ELF-1 (cell line): ENCODE data around the gene TBC1D4.
"Not testable (repeated sequence)": the region's sequence is repeated elsewhere in the genome, so short reads cannot be mapped to it uniquely, and the experiment has no call there.

Experiments used
- DNase-seq: peaks from one replicate; pipeline ENCODE4 v3.0.0-alpha.2; 2016; ENCODE audit warnings: low read depth, low spot score

The TBC1D4 gene

GRCh38 chr13:75285310-75285709 is 196.7 kb downstream of the TBC1D4 start:
- no peak for DNase-seq

GRCh38 chr13:75279834-75280369 is 202.1 kb downstream of the TBC1D4 start:
- peak; percentile 7 for DNase-seq

DNA sequence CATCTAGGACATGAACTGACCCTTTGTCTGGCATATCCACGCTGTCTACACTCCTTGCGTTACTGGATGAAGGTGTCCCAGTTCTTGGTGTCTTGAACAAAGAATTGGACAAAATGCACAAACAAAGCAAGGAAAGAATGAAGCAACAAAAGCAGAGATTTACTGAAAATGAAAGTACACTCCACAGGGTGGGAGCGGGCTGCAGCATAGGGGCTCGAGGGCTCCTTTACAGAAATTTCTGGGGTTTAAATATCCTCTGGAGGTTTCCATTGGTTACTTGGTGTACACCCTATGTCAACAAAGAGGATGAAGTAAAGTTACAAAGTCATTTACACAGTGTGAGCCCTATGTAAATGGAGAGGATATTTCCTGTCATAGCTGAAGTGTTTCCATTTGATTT is 208.3 kb downstream of the TBC1D4 start:
- DNase-seq = not testable (repeated sequence)

- no peak for DNase-seq
Observed at GRCh38 chr13:75271846-75272245, 210.1 kb downstream of the TBC1D4 start.

DNA sequence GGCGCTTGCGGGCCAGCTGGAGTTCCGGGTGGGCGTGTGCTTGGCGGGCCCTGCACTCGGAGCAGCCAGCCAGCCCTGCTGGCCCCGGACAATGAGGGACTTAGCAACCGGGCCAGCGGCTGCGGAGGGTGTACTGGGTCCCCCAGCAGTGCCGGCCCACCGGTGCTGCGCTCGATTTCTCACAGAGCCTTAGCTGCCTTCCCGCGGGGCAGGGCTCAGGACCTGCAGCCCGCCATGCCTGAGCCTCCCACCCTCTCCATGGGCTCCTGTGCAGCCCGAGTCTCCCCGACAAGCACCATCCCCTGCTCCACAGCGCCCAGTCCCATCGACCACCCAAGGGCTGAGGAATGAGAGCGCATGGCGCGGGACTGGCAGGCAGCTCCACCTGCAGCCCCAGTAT is 213.5 kb downstream of the TBC1D4 start:
- DNase-seq = not testable (repeated sequence)

- no peak for DNase-seq
Observed at GRCh38 chr13:75264611-75265010, 217.4 kb downstream of the TBC1D4 start.

GRCh38 chr13:75263741-75264407 is 218.1 kb downstream of the TBC1D4 start:
- DNase-seq = no peak

GRCh38 chr13:75258159-75258782 is 223.7 kb downstream of the TBC1D4 start:
- no peak for DNase-seq

GRCh38 chr13:75256922-75257321 is 225.0 kb downstream of the TBC1D4 start:
- DNase-seq = no peak

- no peak for DNase-seq
Observed at GRCh38 chr13:75255653-75256052, 226.3 kb downstream of the TBC1D4 start.

- no peak for DNase-seq
Observed at GRCh38 chr13:75255147-75255546, 226.8 kb downstream of the TBC1D4 start.

DNA sequence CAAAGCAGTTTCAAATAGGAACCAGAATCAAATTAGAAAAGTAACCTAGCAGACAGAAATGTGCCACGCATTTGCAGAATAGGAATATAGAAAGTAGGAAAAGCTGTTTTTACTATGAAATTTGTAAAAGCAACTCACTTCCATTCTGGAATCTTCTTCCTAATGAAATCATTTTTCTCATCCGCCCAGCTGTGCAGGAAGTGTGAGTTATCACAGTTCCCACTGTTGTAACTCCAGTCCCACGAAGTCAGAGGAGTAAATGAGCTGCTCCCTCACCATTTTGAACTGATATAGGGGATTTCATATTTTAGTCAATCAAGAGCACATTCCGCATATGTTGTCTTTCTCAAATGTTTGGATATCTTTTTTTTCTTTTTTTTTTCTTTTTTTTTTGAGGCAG is 230.8 kb downstream of the TBC1D4 start:
- no peak for DNase-seq

DNA sequence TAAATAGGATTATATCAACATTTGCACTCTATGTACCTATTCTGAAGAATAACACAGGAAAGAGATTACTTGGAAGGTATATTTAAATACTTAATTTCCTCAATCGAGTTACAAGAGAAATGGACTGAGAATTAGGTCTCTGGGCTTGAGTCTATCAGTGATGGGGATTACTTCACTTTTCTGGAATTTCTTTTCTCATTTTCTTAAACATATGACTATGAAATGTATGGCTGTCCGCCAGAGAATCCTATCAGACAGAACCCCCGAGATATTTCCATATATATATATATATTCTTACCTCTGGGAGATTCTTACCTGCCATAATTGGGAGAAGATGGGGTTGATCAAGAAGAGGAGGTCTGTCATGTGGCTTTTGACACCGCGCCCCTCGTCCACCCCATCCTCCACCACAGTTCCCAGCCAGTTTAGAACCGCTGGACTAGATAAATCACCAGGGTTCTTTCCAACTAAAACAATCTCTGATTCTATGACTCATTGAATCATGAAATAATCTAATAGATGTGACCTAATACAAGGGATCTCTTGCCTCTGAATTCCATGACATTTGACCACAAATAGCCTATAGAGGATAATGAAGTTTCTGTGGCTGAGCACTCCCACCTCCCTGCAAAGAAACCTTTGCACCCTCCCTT is 231.3 kb downstream of the TBC1D4 start:
- no peak for DNase-seq

DNA sequence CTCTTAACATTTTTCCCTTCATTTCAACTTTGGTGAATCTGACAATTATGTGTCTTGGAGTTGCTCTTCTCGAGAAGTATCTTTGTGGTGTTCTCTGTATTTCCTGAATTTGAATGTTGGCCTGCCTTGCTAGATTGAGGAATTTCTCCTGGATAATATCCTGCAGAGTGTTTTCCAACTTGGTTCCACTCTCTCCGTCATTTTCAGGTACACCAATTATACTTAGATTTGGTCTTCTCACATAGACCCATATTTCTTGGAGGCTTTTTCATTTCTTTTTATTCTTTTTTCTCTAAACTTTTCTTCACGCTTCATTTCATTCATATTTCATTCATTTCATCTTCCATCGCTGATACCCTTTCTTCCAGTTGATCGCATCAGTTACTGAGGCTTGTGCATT is 236.4 kb downstream of the TBC1D4 start:
- not testable (repeated sequence) for DNase-seq

- not testable (repeated sequence) for DNase-seq
Observed at GRCh38 chr13:75240240-75240639, 241.7 kb downstream of the TBC1D4 start.

DNA sequence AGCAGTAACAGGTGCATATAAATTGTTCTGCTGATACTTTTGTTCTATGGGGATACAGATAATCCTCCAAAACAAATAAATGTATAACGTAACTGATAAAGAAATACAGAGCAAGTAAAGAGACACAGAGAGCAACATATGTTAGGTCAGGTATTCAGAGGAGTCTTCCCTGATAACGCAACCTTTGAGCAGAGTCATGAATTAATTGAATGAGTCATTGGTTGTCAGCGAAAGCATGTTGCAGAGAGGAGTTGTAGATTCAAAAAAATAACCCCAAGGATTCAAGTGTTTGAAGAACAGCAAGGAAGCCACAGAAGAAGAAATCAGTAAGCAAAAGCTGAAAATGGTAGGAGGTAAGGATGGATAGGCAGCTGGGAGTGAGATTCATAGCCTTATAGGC is 245.2 kb downstream of the TBC1D4 start:
- DNase-seq = no peak
